Breast epithelium (tissue), 4 donors: ENCODE results near the gene DPF1. TPM values are rescaled to one million over a fixed set of nuclear protein-coding genes. Genes with fewer than 3 reads are reported as not detected.

ENCODE experiments used
- DNase-seq, 2 donors: peaks; one replicate each; pipeline ENCODE4 v3.0.0-alpha.2; 2019; ENCODE audit warnings: low spot score in 2 of 2
- H3K27ac ChIP-seq, 2 donors: fragments of 200-600 bp; sonication (generic) in 1 of 2; one replicate each; pipeline ENCODE4 v1.5.1; 2016 to 2019; ENCODE audit warnings: mild to moderate bottlenecking in 1 of 2
- H3K27me3 ChIP-seq, 2 donors: fragments of 200-600 bp; sonication (generic) in 1 of 2; one replicate each; pipeline versions ENCODE4 v1.5.1 to v1.6.0; 2017 to 2019; ENCODE audit warnings: control low read depth in 1 of 2, mild to moderate bottlenecking in 1 of 2
- H3K36me3 ChIP-seq: fragments of 200-600 bp; one replicate; pipeline ENCODE4 v1.5.1; 2019
- H3K4me1 ChIP-seq, 2 donors: fragments of 200-600 bp; sonication (generic); one replicate each; pipeline ENCODE4 v1.5.1; 2016 to 2019; ENCODE audit warnings: control low read depth in 1 of 2
- H3K4me3 ChIP-seq, 3 donors: fragments of 200-600 bp; sonication (generic); 1 replicate in 2 of 3; 2 replicates in 1 of 3; pipeline ENCODE4 v1.5.1; 2016 to 2019; ENCODE audit warnings: mild to moderate bottlenecking in 3 of 3, moderate library complexity in 2 of 3
- H3K9me3 ChIP-seq, 2 donors: fragments of 200-600 bp; sonication (generic) in 1 of 2; one replicate each; pipeline ENCODE4 v1.5.1; 2016 to 2019; ENCODE audit warnings: control low read depth in 1 of 2
- POLR2A ChIP-seq: fragments of 450-650 bp; IDR thresholded peaks from one replicate; pipeline ENCODE4 v1.6.1; 2016; ENCODE audit warnings: antibody characterized with exemption, mild to moderate bottlenecking, moderate library complexity
- POLR2AphosphoS5 ChIP-seq, 3 donors: sonication (generic); formaldehyde crosslinking; IDR thresholded peaks; one replicate each; pipeline ENCODE4 v1.6.1; 2017; ENCODE audit warnings: antibody characterized with exemption in 3 of 3
- intact Hi-C: fragments of 100-400 bp; cut with DNase I; formaldehyde crosslinking; loops from one replicate; pipeline ENCODE4 v1.15.1; 2023; ENCODE audit warnings: low total_unique reads
- total RNA-seq, 3 donors: library from RNA; depleted of rRNA; stranded (reverse); fragments of >200 nt; gene quantifications; one replicate each; pipeline ENCODE4 v1.1.0, GENCODE V29; 2016
- TF ChIP-seq, protein P1 (sequence below), 3 donors: fragments of 450-650 bp; IDR thresholded peaks; one replicate each; pipeline ENCODE4 v1.5.1; 2016 to 2017; ENCODE audit warnings: antibody characterized with exemption in 3 of 3, mild to moderate bottlenecking in 3 of 3, moderate library complexity in 3 of 3

The DPF1 gene
- total RNA-seq, 3 donors from 2014 or later, result not detected

DNA sequence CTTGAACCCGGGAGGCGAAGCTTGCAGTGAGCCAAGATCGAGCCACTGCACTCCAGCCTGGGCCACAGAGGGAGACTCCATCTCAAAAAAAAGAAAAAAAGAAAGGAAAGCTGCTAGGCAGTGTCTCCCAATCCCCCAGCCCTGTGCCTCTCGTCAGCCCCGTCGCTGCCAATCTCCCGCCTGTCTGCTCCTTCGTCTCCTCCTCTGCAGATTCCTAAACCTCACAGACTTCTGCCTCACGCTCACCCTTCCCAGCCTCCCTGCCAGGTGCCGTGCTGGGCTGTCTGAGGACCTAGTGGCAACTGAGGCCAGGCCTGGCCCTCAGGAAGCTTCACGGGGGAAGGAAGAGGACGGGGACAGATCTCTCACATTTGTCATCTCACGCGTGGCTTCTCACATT lies 21.5 kb downstream of the DPF1 start:
- no peaks in the 10 kb centered on the region for H3K27me3 ChIP-seq
- TF ChIP-seq POLR2AphosphoS5 (IDR thresholded peaks at IDR 0.05) (no peak), POLR2A (no peak)
- TF ChIP-seq, protein P1, sequence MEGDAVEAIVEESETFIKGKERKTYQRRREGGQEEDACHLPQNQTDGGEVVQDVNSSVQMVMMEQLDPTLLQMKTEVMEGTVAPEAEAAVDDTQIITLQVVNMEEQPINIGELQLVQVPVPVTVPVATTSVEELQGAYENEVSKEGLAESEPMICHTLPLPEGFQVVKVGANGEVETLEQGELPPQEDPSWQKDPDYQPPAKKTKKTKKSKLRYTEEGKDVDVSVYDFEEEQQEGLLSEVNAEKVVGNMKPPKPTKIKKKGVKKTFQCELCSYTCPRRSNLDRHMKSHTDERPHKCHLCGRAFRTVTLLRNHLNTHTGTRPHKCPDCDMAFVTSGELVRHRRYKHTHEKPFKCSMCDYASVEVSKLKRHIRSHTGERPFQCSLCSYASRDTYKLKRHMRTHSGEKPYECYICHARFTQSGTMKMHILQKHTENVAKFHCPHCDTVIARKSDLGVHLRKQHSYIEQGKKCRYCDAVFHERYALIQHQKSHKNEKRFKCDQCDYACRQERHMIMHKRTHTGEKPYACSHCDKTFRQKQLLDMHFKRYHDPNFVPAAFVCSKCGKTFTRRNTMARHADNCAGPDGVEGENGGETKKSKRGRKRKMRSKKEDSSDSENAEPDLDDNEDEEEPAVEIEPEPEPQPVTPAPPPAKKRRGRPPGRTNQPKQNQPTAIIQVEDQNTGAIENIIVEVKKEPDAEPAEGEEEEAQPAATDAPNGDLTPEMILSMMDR (IDR thresholded peaks at IDR 0.05), result no peak
- H3K36me3 ChIP-seq, result no peaks in the 10 kb centered on the region
- no peaks in the 10 kb centered on the region for H3K4me1 ChIP-seq
- DNase-seq, result no peak
- no peaks in the 10 kb centered on the region for H3K9me3 ChIP-seq
- no peak overlapping the region for H3K27ac ChIP-seq
- H3K4me3 ChIP-seq, result no peak overlapping the region
- intact Hi-C loops, result no loop called here

GRCh38 chr19:38201731-38202130 lies 22.3 kb downstream of the DPF1 start:
- Histone ChIP-seq H3K27ac (no peak overlapping the region), H3K27me3 (no peaks in the 10 kb centered on the region), H3K9me3 (no peaks in the 10 kb centered on the region), H3K4me1 (no peaks in the 10 kb centered on the region), H3K36me3 (no peaks in the 10 kb centered on the region), H3K4me3 (no peak overlapping the region)
- intact Hi-C loops, result no loop called here
- no peak for TF ChIP-seq POLR2AphosphoS5 (IDR thresholded peaks at IDR 0.05)
- TF ChIP-seq, protein P1 (IDR thresholded peaks at IDR 0.05), result no peak
- TF ChIP-seq POLR2A, result no peak
- no peak for DNase-seq

GRCh38 chr19:38199340-38199739 lies 24.7 kb downstream of the DPF1 start:
- H3K9me3 ChIP-seq, result no peaks in the 10 kb centered on the region
- DNase-seq, result no peak
- H3K27ac ChIP-seq, result no peak overlapping the region
- H3K36me3 ChIP-seq, result no peaks in the 10 kb centered on the region
- H3K27me3 ChIP-seq, result no peaks in the 10 kb centered on the region
- intact Hi-C loops, result no loop called here
- no peaks in the 10 kb centered on the region for H3K4me1 ChIP-seq
- H3K4me3 ChIP-seq, result no peak overlapping the region
- TF ChIP-seq POLR2AphosphoS5 (IDR thresholded peaks at IDR 0.05) (no peak), POLR2A (no peak)
- TF ChIP-seq, protein P1 (IDR thresholded peaks at IDR 0.05), result no peak

GRCh38 chr19:38197937-38198704 lies 25.9 kb downstream of the DPF1 start:
- Histone ChIP-seq H3K27ac (no peak overlapping the region), H3K4me1 (no peaks in the 10 kb centered on the region), H3K27me3 (no peaks in the 10 kb centered on the region), H3K36me3 (no peaks in the 10 kb centered on the region), H3K9me3 (no peaks in the 10 kb centered on the region), H3K4me3 (no peak overlapping the region)
- DNase-seq, result no peak
- intact Hi-C loops, result no loop called here
- no peak for TF ChIP-seq POLR2AphosphoS5 (IDR thresholded peaks at IDR 0.05)
- no peak for TF ChIP-seq POLR2A
- TF ChIP-seq, protein P1 (IDR thresholded peaks at IDR 0.05), result no peak

DNA sequence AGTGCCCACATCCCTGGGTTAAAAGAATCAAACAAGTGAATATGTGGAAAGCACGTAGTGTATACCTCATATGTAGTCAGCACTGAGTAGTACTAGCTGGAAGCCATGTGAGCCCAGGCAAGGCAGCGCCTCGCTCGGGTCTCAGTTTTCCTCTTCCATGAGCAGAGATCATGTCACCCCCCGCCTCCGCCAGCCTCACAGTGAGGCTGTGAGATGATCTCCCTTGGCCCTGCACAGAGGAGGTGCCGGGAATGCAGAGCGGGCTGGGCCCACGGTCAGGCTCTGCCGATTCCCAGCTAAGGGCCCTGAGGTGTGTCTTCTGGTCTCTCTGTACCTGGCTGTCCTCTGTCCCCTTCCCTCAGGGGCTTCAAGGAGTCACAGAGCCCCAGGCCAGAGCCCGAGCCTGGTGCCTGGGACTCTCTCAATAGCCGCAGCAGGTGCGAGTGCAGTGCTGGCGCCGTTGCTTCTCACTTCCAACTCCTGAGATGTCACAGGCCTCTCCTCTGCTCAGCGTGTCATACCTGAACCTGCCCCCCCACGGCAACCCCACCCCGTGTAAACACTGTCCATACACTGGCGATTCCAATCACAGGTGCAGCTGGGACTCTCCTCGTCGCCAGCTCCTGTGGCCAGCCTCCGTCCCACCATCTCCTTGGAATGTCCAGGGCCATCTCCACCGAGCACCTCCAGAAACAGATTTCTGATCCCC lies 26.9 kb downstream of the DPF1 start:
- H3K9me3 ChIP-seq, result no peaks in the 10 kb centered on the region
- TF ChIP-seq POLR2AphosphoS5 (IDR thresholded peaks at IDR 0.05), result no peak
- TF ChIP-seq POLR2A, result no peak
- TF ChIP-seq, protein P1 (IDR thresholded peaks at IDR 0.05), result no peak
- intact Hi-C loops, result no loop called here
- no peaks in the 10 kb centered on the region for H3K4me1 ChIP-seq
- no peak overlapping the region for H3K27ac ChIP-seq
- H3K36me3 ChIP-seq, result no peaks in the 10 kb centered on the region
- no peaks in the 10 kb centered on the region for H3K27me3 ChIP-seq
- DNase-seq, result no peak
- H3K4me3 ChIP-seq, result no peak overlapping the region
